Esophagus squamous epithelium (tissue), 5 donors: ENCODE data around the gene GMEB2. TPM values are rescaled to one million over a fixed set of nuclear protein-coding genes. Genes with fewer than 3 reads are reported as not detected.

Experiments used
- DNase-seq: peaks from one replicate; lab custom pipeline; 2025; lab: John Stamatoyannopoulos, UW
- H3K27ac ChIP-seq, 4 donors: fragments of 200-600 bp; sonication (generic); one replicate each; pipeline ENCODE4 v1.5.1; 2016 to 2019; ENCODE audit warnings: mild to moderate bottlenecking in 1 of 4
- H3K27me3 ChIP-seq, 4 donors: fragments of 200-600 bp; sonication (generic); 1 replicate in 3 of 4; 2 replicates in 1 of 4; pipeline versions ENCODE4 v1.5.1 to v1.6.0; 2017 to 2021; ENCODE audit warnings: antibody characterized with exemption in 1 of 4
- H3K36me3 ChIP-seq, 3 donors: fragments of 200-600 bp; sonication (generic); one replicate each; pipeline ENCODE4 v1.5.1; 2016 to 2019
- H3K4me1 ChIP-seq, 3 donors: fragments of 200-600 bp; sonication (generic); one replicate each; pipeline ENCODE4 v1.5.1; 2017 to 2019
- H3K4me3 ChIP-seq, 4 donors: fragments of 200-600 bp; sonication (generic); 1 replicate in 3 of 4; 2 replicates in 1 of 4; pipeline ENCODE4 v1.5.1; 2016 to 2019; ENCODE audit warnings: mild to moderate bottlenecking in 2 of 4, moderate library complexity in 1 of 4
- H3K9me3 ChIP-seq, 3 donors: fragments of 200-600 bp; sonication (generic); one replicate each; pipeline ENCODE4 v1.5.1; 2016 to 2019
- POLR2A ChIP-seq, 4 donors: fragments of 450-650 bp; IDR thresholded peaks; one replicate each; pipeline ENCODE4 v1.6.1; 2017; ENCODE audit warnings: antibody characterized with exemption in 4 of 4, mild to moderate bottlenecking in 4 of 4, moderate library complexity in 3 of 4
- WGBS, 2 donors: methylation state at CpG; one replicate each; pipeline ENCODE4 v1.1.5; 2018; 5-methylcytosine and 5-hydroxymethylcytosine counted together
- intact Hi-C: fragments of 100-400 bp; cut with DNase I; formaldehyde crosslinking; loops from one replicate; pipeline ENCODE4 v1.15.0; 2022
- total RNA-seq, 4 donors: library from RNA; depleted of rRNA; stranded (reverse); fragments of >200 nt; gene quantifications; one replicate each; pipeline ENCODE4 v1.1.0, GENCODE V29; 2016
- TF ChIP-seq, protein P1 (sequence below), 6 experiments: fragments of 450-650 bp in 4 of 6; fragments of 200-600 bp in 2 of 6; sonication (generic) in 2 of 6; IDR thresholded peaks; one replicate each; pipeline ENCODE4 v1.5.1; 2016 to 2019; ENCODE audit warnings: antibody characterized with exemption in 6 of 6, mild to moderate bottlenecking in 4 of 6, moderate library complexity in 4 of 6
- donor health status: DM: yes; HTN: yes; CAD: no.

The GMEB2 gene
- total RNA-seq, 4 donors from 2014 or later: 7.2 to 12.0 (median 11.0) TPM

DNA sequence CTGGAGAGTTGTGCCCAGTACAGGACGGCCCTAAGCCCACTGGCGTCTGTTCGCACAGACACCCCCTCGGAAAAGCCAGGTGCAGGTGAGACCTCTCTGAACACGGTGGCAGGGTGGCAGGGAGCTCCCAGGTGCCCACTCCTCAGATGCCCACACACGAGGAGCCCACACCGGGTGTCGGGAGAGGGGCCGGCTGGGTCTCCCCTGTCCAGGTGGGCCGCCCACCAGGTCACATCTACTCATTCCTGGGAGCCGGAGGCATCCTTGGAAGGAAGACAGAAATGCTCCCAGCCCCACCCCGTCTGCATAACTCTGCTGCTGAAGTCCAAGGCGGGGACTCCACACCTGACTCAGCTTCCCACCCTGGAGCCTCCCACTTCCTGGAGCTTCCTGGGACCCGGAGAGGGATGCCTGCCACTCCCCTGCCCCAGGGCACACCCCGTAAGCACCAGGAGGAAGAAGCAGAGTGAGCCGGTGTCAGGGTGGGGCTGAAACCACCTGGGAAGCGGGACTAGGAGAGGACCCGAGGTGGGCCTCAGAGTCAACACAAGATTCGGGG, 81.9 kb downstream of the GMEB2 start:
- WGBS, 2 donors: 20 to 56% methylated on average over 3 to 4 of the region's 19 CpGs
- no peak overlapping the region for H3K27ac ChIP-seq
- H3K36me3 ChIP-seq: no peaks in the 10 kb centered on the region
- no peak for DNase-seq
- H3K4me3 ChIP-seq: no peak overlapping the region
- H3K27me3 ChIP-seq: peaks cover 0 to 94% (median 0%) of the 10 kb centered on the region in 4 donors
- peaks cover 0 to 54% (median 15%) of the 10 kb centered on the region in 3 donors for H3K4me1 ChIP-seq
- H3K9me3 ChIP-seq: no peaks in the 10 kb centered on the region
- intact Hi-C loops: no loop called here
- no peak for TF ChIP-seq POLR2A (IDR thresholded peaks at IDR 0.05)
- TF ChIP-seq, protein P1, sequence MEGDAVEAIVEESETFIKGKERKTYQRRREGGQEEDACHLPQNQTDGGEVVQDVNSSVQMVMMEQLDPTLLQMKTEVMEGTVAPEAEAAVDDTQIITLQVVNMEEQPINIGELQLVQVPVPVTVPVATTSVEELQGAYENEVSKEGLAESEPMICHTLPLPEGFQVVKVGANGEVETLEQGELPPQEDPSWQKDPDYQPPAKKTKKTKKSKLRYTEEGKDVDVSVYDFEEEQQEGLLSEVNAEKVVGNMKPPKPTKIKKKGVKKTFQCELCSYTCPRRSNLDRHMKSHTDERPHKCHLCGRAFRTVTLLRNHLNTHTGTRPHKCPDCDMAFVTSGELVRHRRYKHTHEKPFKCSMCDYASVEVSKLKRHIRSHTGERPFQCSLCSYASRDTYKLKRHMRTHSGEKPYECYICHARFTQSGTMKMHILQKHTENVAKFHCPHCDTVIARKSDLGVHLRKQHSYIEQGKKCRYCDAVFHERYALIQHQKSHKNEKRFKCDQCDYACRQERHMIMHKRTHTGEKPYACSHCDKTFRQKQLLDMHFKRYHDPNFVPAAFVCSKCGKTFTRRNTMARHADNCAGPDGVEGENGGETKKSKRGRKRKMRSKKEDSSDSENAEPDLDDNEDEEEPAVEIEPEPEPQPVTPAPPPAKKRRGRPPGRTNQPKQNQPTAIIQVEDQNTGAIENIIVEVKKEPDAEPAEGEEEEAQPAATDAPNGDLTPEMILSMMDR (IDR thresholded peaks at IDR 0.05): no peak

DNA sequence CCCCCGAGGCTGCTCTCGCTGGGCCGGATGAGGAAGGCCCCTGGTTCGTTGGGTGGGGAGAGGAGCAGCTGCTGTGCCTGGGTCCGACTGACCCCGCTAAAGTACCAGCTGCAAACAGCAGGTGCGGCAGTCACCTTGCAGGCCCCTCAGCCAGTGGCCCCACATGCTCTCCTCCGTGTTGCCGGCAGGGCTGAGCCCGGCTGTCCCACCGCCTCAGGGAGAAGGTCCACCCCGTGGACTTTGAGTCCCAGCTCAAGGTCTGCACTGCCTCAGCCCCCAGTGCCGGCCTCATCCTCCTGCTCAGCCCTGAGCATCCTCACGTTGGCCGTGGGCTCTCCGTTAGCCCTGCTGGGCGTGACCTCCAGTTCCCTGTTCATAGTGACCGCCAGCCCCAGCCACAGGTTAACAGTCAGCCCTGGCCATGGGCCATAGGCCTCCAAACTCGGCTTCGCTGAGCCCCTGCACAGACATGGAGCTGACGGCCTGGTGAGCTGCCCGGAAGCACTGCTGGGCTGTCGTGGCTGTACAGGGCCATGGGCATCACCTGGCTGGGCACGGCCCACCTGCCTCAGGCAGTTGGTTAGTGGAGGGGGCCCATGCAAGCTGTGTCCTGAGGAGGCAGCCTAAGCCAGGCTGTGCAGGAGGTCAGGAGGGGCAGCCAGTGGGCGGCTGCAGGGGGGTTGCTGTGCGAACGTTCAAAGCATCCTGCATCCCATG, 82.5 kb downstream of the GMEB2 start:
- intact Hi-C loops: no loop called here
- TF ChIP-seq, protein P1 (IDR thresholded peaks at IDR 0.05): no peak
- no peak for TF ChIP-seq POLR2A (IDR thresholded peaks at IDR 0.05)
- 60 to 75% methylated on average over 2 to 4 of the region's 27 CpGs for WGBS, 2 donors
- peaks cover 0 to 60% (median 15%) of the 10 kb centered on the region in 3 donors for H3K4me1 ChIP-seq
- H3K9me3 ChIP-seq: no peaks in the 10 kb centered on the region
- H3K27ac ChIP-seq: no peak overlapping the region
- no peaks in the 10 kb centered on the region for H3K36me3 ChIP-seq
- H3K4me3 ChIP-seq: no peak overlapping the region
- no peak for DNase-seq
- peaks cover 0 to 94% (median 0%) of the 10 kb centered on the region in 4 donors for H3K27me3 ChIP-seq

DNA sequence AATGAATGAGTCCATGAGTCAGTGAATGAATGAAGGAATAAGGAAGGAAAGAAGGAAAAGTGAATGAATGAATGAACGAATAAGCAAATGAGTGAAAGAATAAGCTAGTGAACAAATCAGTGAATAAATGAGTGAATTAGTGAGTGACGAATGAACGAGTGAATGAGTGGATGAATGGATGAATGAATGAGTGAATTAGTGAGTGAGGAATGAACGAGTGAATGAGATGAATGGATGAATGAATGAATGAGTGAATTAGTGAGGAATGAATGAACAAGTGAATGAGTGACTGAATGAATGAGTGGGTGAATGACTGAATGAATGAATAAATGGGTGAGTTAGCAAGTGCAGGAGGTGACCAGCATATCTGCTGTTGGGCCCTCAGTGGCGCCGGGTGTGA, 83.2 kb downstream of the GMEB2 start:
- H3K9me3 ChIP-seq: no peaks in the 10 kb centered on the region
- H3K4me1 ChIP-seq: peaks cover 3 to 67% (median 19%) of the 10 kb centered on the region in 3 donors
- intact Hi-C loops: no loop called here
- peaks cover 0 to 93% (median 0%) of the 10 kb centered on the region in 4 donors for H3K27me3 ChIP-seq
- no peaks in the 10 kb centered on the region for H3K36me3 ChIP-seq
- TF ChIP-seq, protein P1 (IDR thresholded peaks at IDR 0.05): no peak
- no peak for TF ChIP-seq POLR2A (IDR thresholded peaks at IDR 0.05)
- no peak overlapping the region for H3K27ac ChIP-seq
- no peak overlapping the region for H3K4me3 ChIP-seq
- 87 to 88% methylated on average over 6 of the region's 6 CpGs for WGBS, 2 donors
- DNase-seq: no peak

DNA sequence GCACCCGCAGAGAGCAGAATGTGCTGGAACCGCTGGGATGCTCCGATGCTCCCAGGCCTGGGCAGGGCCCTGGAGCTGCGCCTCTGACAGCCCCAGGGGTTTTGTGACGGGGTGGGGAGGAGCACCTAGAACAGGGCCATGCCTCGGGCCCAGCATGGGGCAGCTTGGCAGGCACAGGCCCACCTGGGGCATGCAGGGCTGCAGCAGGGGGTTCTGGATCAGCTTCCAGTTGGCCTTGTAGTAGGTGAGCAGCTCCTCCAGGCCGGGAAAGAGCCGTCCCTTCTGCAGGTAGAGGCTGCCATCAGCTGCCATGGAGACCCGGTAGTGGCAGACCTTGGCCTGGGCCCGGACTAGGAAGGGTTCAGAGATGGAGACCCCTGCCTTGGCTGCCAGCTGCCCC, 83.8 kb downstream of the GMEB2 start:
- no peak overlapping the region for H3K4me3 ChIP-seq
- 60% methylated on average over 1 of the region's 10 CpGs; no CpG with 5 or more reads in 1 of the 2 donors for WGBS, 2 donors
- H3K9me3 ChIP-seq: no peaks in the 10 kb centered on the region
- H3K27me3 ChIP-seq: peaks cover 0 to 87% (median 0%) of the 10 kb centered on the region in 4 donors
- no peaks in the 10 kb centered on the region for H3K36me3 ChIP-seq
- H3K27ac ChIP-seq: no peak overlapping the region
- TF ChIP-seq POLR2A (IDR thresholded peaks at IDR 0.05): no peak
- TF ChIP-seq, protein P1 (IDR thresholded peaks at IDR 0.05): no peak
- peaks cover 9 to 73% (median 24%) of the 10 kb centered on the region in 3 donors for H3K4me1 ChIP-seq
- no peak for DNase-seq
- intact Hi-C loops: no loop called here

DNA sequence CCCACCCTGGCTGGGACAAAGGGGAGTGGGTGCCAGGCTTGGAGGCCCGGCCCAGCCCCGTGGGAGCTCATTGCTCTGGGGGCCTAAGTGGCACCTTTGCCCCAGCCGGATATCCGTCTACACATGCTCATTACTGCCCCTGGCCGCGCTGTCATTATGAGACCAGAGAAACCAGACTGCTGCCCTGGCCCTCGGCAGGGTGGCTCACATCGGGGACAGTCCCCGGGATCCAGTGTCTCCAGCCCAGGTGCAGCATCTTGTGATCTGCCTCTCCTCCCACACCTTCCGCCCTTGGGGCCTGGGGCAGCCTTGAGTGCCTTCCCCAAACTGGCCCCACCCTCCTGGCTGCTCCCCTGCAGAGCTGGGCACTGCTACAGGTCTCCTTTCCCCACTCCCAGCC, 84.2 kb downstream of the GMEB2 start:
- peak overlapping the region in 1 of 4 donors; percentile 29 for H3K4me3 ChIP-seq
- TF ChIP-seq, protein P1 (IDR thresholded peaks at IDR 0.05): no peak
- TF ChIP-seq POLR2A (IDR thresholded peaks at IDR 0.05): no peak
- H3K27me3 ChIP-seq: peaks cover 0 to 82% (median 0%) of the 10 kb centered on the region in 4 donors
- no peak for DNase-seq
- H3K4me1 ChIP-seq: peaks cover 10 to 73% (median 28%) of the 10 kb centered on the region in 3 donors
- peak overlapping the region in 3 of 4 donors; percentile 5 to 39 (median 37) for H3K27ac ChIP-seq
- WGBS, 2 donors: 33 to 48% methylated on average over 1 to 7 of the region's 10 CpGs
- intact Hi-C loops: no loop called here
- no peaks in the 10 kb centered on the region for H3K9me3 ChIP-seq
- no peaks in the 10 kb centered on the region for H3K36me3 ChIP-seq
